Measurements from ENCODE around the gene CYP2A13. TPM values are rescaled to one million over a fixed set of nuclear protein-coding genes. Genes with fewer than 3 reads are reported as not detected.
"Not testable (repeated sequence)": the region's sequence is repeated elsewhere in the genome, so short reads cannot be mapped to it uniquely, and the experiment has no call there.

The CYP2A13 gene
- total RNA-seq, 4 donors from 2014 or later: not detected

GRCh38 chr19:41095703-41096102 lies 7.5 kb downstream of the CYP2A13 start:
- no peak for DNase-seq (ENCODE audit: low spot score in 2 of 2)
- WGBS: 60% methylated on average over 15 of the region's 15 CpGs
- Histone ChIP-seq H3K27me3 (peaks cover 15% of the 10 kb centered on the region), H3K36me3 (no peaks in the 10 kb centered on the region), H3K9me3 (no peaks in the 10 kb centered on the region), H3K4me3 (no peak overlapping the region), H3K27ac (no peak overlapping the region), H3K4me1 (no peaks in the 10 kb centered on the region)
- TF ChIP-seq EP300 (IDR thresholded peaks at IDR 0.05) (no peak), CTCF (IDR thresholded peaks at IDR 0.05) (no peak), POLR2A (IDR thresholded peaks at IDR 0.05) (no peak), POLR2AphosphoS5 (IDR thresholded peaks at IDR 0.05) (no peak)

GRCh38 chr19:41096353-41096752 lies 8.1 kb downstream of the CYP2A13 start:
- no peaks in the 10 kb centered on the region for H3K36me3 ChIP-seq
- H3K27me3 ChIP-seq: peaks cover 10% of the 10 kb centered on the region
- no peak overlapping the region for H3K4me3 ChIP-seq
- no peak for DNase-seq (ENCODE audit: low spot score in 2 of 2)
- H3K4me1 ChIP-seq: no peaks in the 10 kb centered on the region
- H3K27ac ChIP-seq: no peak overlapping the region
- TF ChIP-seq POLR2AphosphoS5 (IDR thresholded peaks at IDR 0.05): no peak
- no peak for TF ChIP-seq EP300 (IDR thresholded peaks at IDR 0.05)
- no peak for TF ChIP-seq CTCF (IDR thresholded peaks at IDR 0.05)
- no peak for TF ChIP-seq POLR2A (IDR thresholded peaks at IDR 0.05)
- 43% methylated on average over 6 of the region's 7 CpGs for WGBS
- no peaks in the 10 kb centered on the region for H3K9me3 ChIP-seq

GRCh38 chr19:41097302-41097701 lies 9.1 kb downstream of the CYP2A13 start:
- Histone ChIP-seq H3K4me3 (no peak overlapping the region), H3K27me3 (peaks cover 8% of the 10 kb centered on the region), H3K4me1 (no peaks in the 10 kb centered on the region), H3K27ac (no peak overlapping the region), H3K9me3 (peaks cover 2% of the 10 kb centered on the region), H3K36me3 (no peaks in the 10 kb centered on the region)
- WGBS: 76% methylated on average over 2 of the region's 2 CpGs
- TF ChIP-seq EP300 (IDR thresholded peaks at IDR 0.05) (no peak), POLR2AphosphoS5 (IDR thresholded peaks at IDR 0.05) (no peak), CTCF (IDR thresholded peaks at IDR 0.05) (no peak), POLR2A (IDR thresholded peaks at IDR 0.05) (no peak)
- no peak for DNase-seq (ENCODE audit: low spot score in 2 of 2)

GRCh38 chr19:41098762-41099161 lies 10.5 kb downstream of the CYP2A13 start:
- 67% methylated on average over 4 of the region's 5 CpGs for WGBS
- TF ChIP-seq POLR2AphosphoS5 (IDR thresholded peaks at IDR 0.05) (no peak), POLR2A (IDR thresholded peaks at IDR 0.05) (no peak), EP300 (IDR thresholded peaks at IDR 0.05) (no peak), CTCF (IDR thresholded peaks at IDR 0.05) (no peak)
- no peak overlapping the region for H3K4me3 ChIP-seq
- peaks cover 7% of the 10 kb centered on the region for H3K9me3 ChIP-seq
- H3K36me3 ChIP-seq: no peaks in the 10 kb centered on the region
- H3K4me1 ChIP-seq: no peaks in the 10 kb centered on the region
- DNase-seq (ENCODE audit: low spot score in 2 of 2): no peak
- no peak overlapping the region for H3K27ac ChIP-seq
- peaks cover 7% of the 10 kb centered on the region for H3K27me3 ChIP-seq

- H3K36me3 ChIP-seq; H3K9me3 ChIP-seq; H3K4me1 ChIP-seq; H3K27ac ChIP-seq; H3K4me3 ChIP-seq; DNase-seq (ENCODE audit: low spot score in 2 of 2); H3K27me3 ChIP-seq: not testable (repeated sequence)
- 100% methylated on average over 1 of the region's 1 CpG for WGBS
These were observed 14.0 kb downstream of the CYP2A13 start for GRCh38 chr19:41102210-41102609.

GRCh38 chr19:41106177-41106576 lies 17.9 kb downstream of the CYP2A13 start:
- WGBS: 87% methylated on average over 3 of the region's 3 CpGs
- TF ChIP-seq EP300 (IDR thresholded peaks at IDR 0.05) (no peak), CTCF (IDR thresholded peaks at IDR 0.05) (no peak), POLR2A (IDR thresholded peaks at IDR 0.05) (no peak), POLR2AphosphoS5 (IDR thresholded peaks at IDR 0.05) (no peak)
- Histone ChIP-seq H3K4me3 (no peak overlapping the region), H3K27ac (no peak overlapping the region), H3K9me3 (peaks cover 7% of the 10 kb centered on the region), H3K4me1 (no peaks in the 10 kb centered on the region), H3K27me3 (peaks cover 2% of the 10 kb centered on the region), H3K36me3 (no peaks in the 10 kb centered on the region)
- no peak for DNase-seq (ENCODE audit: low spot score in 2 of 2)
